Heart left ventricle (tissue), 16 donors: Measurements from ENCODE around the gene ZC3HAV1L. TPM values are rescaled to one million over a fixed set of nuclear protein-coding genes. Genes with fewer than 3 reads are reported as not detected.
A peak's percentile ranks its signal among the peaks of the same experiment; 100 is the strongest.

Experiments
- ATAC-seq, 4 donors: fragments of 200-7000 bp; cut with Tn5 transposase; one replicate each; pipeline ENCODE4 v1.9.1; 2020 to 2022; ENCODE audit warnings: moderate library complexity in 4 of 4, mild to moderate bottlenecking in 3 of 4, moderate number of reproducible peaks in 1 of 4
- DNase-seq, 5 donors: peaks; one replicate each; pipeline ENCODE4 v3.0.0-alpha.2; 2020
- H3K27ac ChIP-seq, 12 donors: fragments of 200-600 bp; sonication (generic) in 4 of 12; one replicate each; pipeline versions ENCODE4 v1.5.0 to v1.8.0; 2016 to 2022; ENCODE audit warnings: mild to moderate bottlenecking in 2 of 12
- H3K27me3 ChIP-seq, 9 donors: fragments of 200-600 bp; sonication (generic) in 2 of 9; one replicate each; pipeline versions ENCODE4 v1.5.1 to v1.8.0; 2016 to 2022; ENCODE audit warnings: mild to moderate bottlenecking in 3 of 9
- H3K36me3 ChIP-seq, 9 donors: fragments of 200-600 bp; sonication (generic) in 2 of 9; one replicate each; pipeline versions ENCODE4 v1.5.0 to v1.8.0; 2018 to 2022; ENCODE audit warnings: mild to moderate bottlenecking in 2 of 9
- H3K4me1 ChIP-seq, 12 donors: fragments of 200-600 bp; sonication (generic) in 4 of 12; one replicate each; pipeline versions ENCODE4 v1.5.0 to v1.8.0; 2016 to 2022; ENCODE audit warnings: mild to moderate bottlenecking in 3 of 12
- H3K4me3 ChIP-seq, 12 donors: fragments of 200-600 bp; sonication (generic) in 4 of 12; one replicate each; pipeline versions ENCODE4 v1.5.0 to v1.8.0; 2017 to 2022; ENCODE audit warnings: mild to moderate bottlenecking in 9 of 12, moderate library complexity in 4 of 12
- H3K9me3 ChIP-seq, 12 donors: fragments of 200-600 bp; sonication (generic) in 4 of 12; one replicate each; pipeline versions ENCODE4 v1.5.0 to v1.8.0; 2016 to 2022; ENCODE audit warnings: mild to moderate bottlenecking in 1 of 12
- CTCF ChIP-seq, 12 donors: fragments of 200-600 bp; sonication (generic) in 4 of 12; IDR thresholded peaks; one replicate each; pipeline versions ENCODE4 v1.5.0 to v1.8.0; 2018 to 2022; ENCODE audit warnings: antibody characterized with exemption in 12 of 12, mild to moderate bottlenecking in 5 of 12
- POLR2A ChIP-seq, 2 donors: fragments of 450-650 bp; IDR thresholded peaks; one replicate each; pipeline ENCODE4 v1.6.1; 2017; ENCODE audit warnings: antibody characterized with exemption in 2 of 2, mild to moderate bottlenecking in 2 of 2, moderate library complexity in 2 of 2
- WGBS, 4 donors: extraction: QIAGEN DNeasy Blood & Tissue Kit in 2 of 4; methylation state at CpG; one replicate each; pipeline versions ENCODE4 v1.1.5 to v1.1.7; 2013 to 2018; 5-methylcytosine and 5-hydroxymethylcytosine counted together
- intact Hi-C, 10 donors: fragments of 100-400 bp; cut with DNase I; formaldehyde crosslinking; loops; one replicate each; pipeline versions ENCODE4 v1.11.1 to v1.14.2; 2022
- polyA plus RNA-seq, 2 donors: library from polyadenylated mRNA; stranded (reverse); fragments of 200-250 nt; gene quantifications; one replicate each; pipeline ENCODE4 v1.2.3, GENCODE V29; 2013
- total RNA-seq, 9 donors: library from RNA; depleted of rRNA in 2 of 9; stranded (reverse); fragments of >200 nt in 2 of 9; fragmentation: NEBNext Ultra II Directional in 3 of 9; extraction: Animal tissue kit (Norgen Biotek cat#: 25700) in 3 of 9; gene quantifications; one replicate each; pipeline versions ENCODE4 v1.1.0 to v1.2.4, GENCODE V29; 2016 to 2023
- donor health status: ischemic (EF 13 %, LVEDD 7.1; RV severe dilation, severe dysfunction).
- donor health status: healthy with polysubstance abuse.
- donor health status: DM: no; HTN: yes; CAD: no.
- donor health status: DM: no; HTN: no; CAD: no.
- donor health status: ischemic (EF 25% LVEDD 6.9; RV normal size, moderate dysfunction).
- donor health status: ischemic (EF 25% LVEDD 5.7; RV mildly dilated, moderate dysfunction).
- donor health status: healthy.
- donor health status: DM: yes; HTN: yes; CAD: no.
- donor health status: ischemic (EF 35%, LVEDD 5.7; RV mildly dilated, moderate dysfunction).
- donor health status: nonischemic (EF 11% LVEDD 7.7; RV severe dilation, severe dysfunction).
- donor health status: DM: yes; HTN: yes; CAD: no.
- donor health status: PGD.
- donor health status: ischemic (EF 29% LVEDD 5.4; RV normal size, mild dysfunction).
- donor health status: nonischemic (EF 23%, LVEDD 6.1; RV moderate dilation, normal function).

ZC3HAV1L gene
- total and polyA plus RNA-seq, 11 donors: 0.46 to 6.2 (median 1.9) TPM

- WGBS, 4 donors: 68 to 76% (median 73%) methylated on average over 3 of the region's 3 CpGs
- intact Hi-C loops: loop anchor here in 8 of 10 donors (2.0 to 10.0 kb wide), 5 partner anchors 58 to 216 kb away; partner anchors contain the start of gene UBN2 (in 1 of the 8)
- no peak for ATAC-seq
- peaks cover 0 to 36% (median 13%) of the 10 kb centered on the region in 9 donors for H3K36me3 ChIP-seq
- H3K27ac ChIP-seq: no peak overlapping the region
- no peaks in the 10 kb centered on the region for H3K9me3 ChIP-seq
- no peak for DNase-seq
- TF ChIP-seq CTCF (IDR thresholded peaks at IDR 0.05) (no peak), POLR2A (IDR thresholded peaks at IDR 0.05) (no peak)
- no peaks in the 10 kb centered on the region for H3K27me3 ChIP-seq
- H3K4me3 ChIP-seq: no peak overlapping the region
- peaks cover 0 to 7% (median 0%) of the 10 kb centered on the region in 12 donors for H3K4me1 ChIP-seq
Measured at GRCh38 chr7:139018910-139019309, 16.9 kb downstream of the ZC3HAV1L start.

GRCh38 chr7:139016931-139017511 is 18.8 kb downstream of the ZC3HAV1L start:
- TF ChIP-seq CTCF (IDR thresholded peaks at IDR 0.05) (peak; percentile 48 to 79 (median 65)), POLR2A (IDR thresholded peaks at IDR 0.05) (no peak)
- DNase-seq: peak in 4 of 5 donors; percentile 58 to 76 (median 62)
- peak; percentile 26 to 87 (median 74) for ATAC-seq

GRCh38 chr7:139011373-139011772 is 24.5 kb downstream of the ZC3HAV1L start:
- no peaks in the 10 kb centered on the region for H3K27me3 ChIP-seq
- H3K4me1 ChIP-seq: no peaks in the 10 kb centered on the region
- H3K4me3 ChIP-seq: no peak overlapping the region
- intact Hi-C loops: loop anchor here in 2 of 10 donors (10.0 kb wide), 2 partner anchors 113 to 223 kb away; partner anchors contain the start of gene UBN2 (in 1 of the 2)
- no peak for DNase-seq
- TF ChIP-seq CTCF (IDR thresholded peaks at IDR 0.05) (no peak), POLR2A (IDR thresholded peaks at IDR 0.05) (no peak)
- WGBS, 4 donors: 91 to 94% (median 92%) methylated on average over 3 of the region's 3 CpGs
- ATAC-seq: no peak
- H3K36me3 ChIP-seq: no peaks in the 10 kb centered on the region
- no peak overlapping the region for H3K27ac ChIP-seq
- no peaks in the 10 kb centered on the region for H3K9me3 ChIP-seq

More at GRCh38 chr7:139016931-139017511, 18.8 kb downstream of the ZC3HAV1L start:
- Histone ChIP-seq H3K4me1 (peaks cover 0 to 7% (median 0%) of the 10 kb centered on the region in 12 donors), H3K27me3 (no peaks in the 10 kb centered on the region), H3K27ac (no peak overlapping the region), H3K36me3 (peaks cover 0 to 17% (median under 1%) of the 10 kb centered on the region in 9 donors), H3K9me3 (no peaks in the 10 kb centered on the region), H3K4me3 (no peak overlapping the region)
- WGBS, 4 donors: 26 to 36% (median 29%) methylated on average over 7 of the region's 7 CpGs
- intact Hi-C loops: loop anchor here in 9 of 10 donors (1.0 to 10.0 kb wide), 6 partner anchors 58 to 218 kb away; partner anchors contain the start of gene UBN2 (in 1 of the 9)

- ATAC-seq: no peak
- intact Hi-C loops: no loop called here
- Histone ChIP-seq H3K36me3 (no peaks in the 10 kb centered on the region), H3K9me3 (peaks cover 0 to 14% (median 0%) of the 10 kb centered on the region in 12 donors), H3K4me3 (no peak overlapping the region), H3K4me1 (no peaks in the 10 kb centered on the region), H3K27me3 (peaks cover 0 to 4% (median 0%) of the 10 kb centered on the region in 9 donors), H3K27ac (no peak overlapping the region)
- DNase-seq: no peak
- TF ChIP-seq POLR2A (IDR thresholded peaks at IDR 0.05) (no peak), CTCF (IDR thresholded peaks at IDR 0.05) (no peak)
Measured at GRCh38 chr7:139004321-139005090, 31.3 kb downstream of the ZC3HAV1L start.
